Fibroblast of lung (primary cell): ENCODE data around the gene CCT6A.
"Not testable (repeated sequence)": the region's sequence is repeated elsewhere in the genome, so short reads cannot be mapped to it uniquely, and the experiment has no call there.

Experiments
- CTCF ChIP-seq, 2 donors: IDR thresholded peaks in 1 of 2; conservative IDR thresholded peaks in 1 of 2; 1 replicate in 1 of 2; 2 replicates in 1 of 2; pipeline ENCODE4 v1.5.1; 2011 to 2012; ENCODE audit warnings: low read length in 2 of 2, control low read depth in 1 of 2, inconsistent platforms in 1 of 2, low read depth in 1 of 2, mild to moderate bottlenecking in 1 of 2
- EZH2 ChIP-seq: IDR thresholded peaks from 2 replicates; pipeline ENCODE4 v1.5.1; 2012; ENCODE audit warnings: low read length, control low read depth, mild to moderate bottlenecking; ENCODE audit errors: missing control alignments

GRCh38 chr7:56045758-56046157 lies 5.8 kb upstream of the CCT6A start:
- TF ChIP-seq CTCF (conservative IDR thresholded peaks at IDR 0.05 in 1 of 2, IDR thresholded peaks at IDR 0.05 in 1 of 2; ENCODE audit: low read depth in 1 of 2, low read length in 2 of 2); EZH2: not testable (repeated sequence)
